Activated CD8-positive, alpha-beta memory T cell treated with anti-CD3 and anti-CD28 coated beads, Interleukin-2, amount 50 U/mL, for 24 hours (primary cell): ENCODE results near the gene TMEM231.

Experiments
- DNase-seq: peaks from one replicate; pipeline ENCODE4 v3.0.0-alpha.2; 2020; ENCODE audit errors: extremely low read depth

Gene TMEM231

DNA sequence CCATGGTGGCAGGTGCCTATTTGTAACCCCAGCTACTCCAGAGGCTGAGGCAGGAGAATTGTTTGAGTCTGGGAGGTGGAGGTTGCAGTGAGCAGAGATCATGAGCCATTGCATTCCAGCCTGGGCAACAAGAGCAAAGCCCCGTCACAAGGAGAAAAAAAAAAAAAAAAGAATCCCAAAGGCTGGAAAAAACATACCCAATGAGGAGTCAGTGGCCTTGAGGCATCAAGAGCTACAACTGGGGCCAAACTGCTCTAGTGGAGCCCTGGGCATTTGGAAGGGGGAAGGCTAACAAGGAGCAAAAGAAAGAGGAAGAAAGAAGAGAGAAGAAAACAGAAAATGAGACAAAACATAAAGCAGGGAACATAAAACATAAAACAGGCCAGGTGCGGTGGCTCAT lies 67.7 kb downstream of the TMEM231 start:
- DNase-seq: no peak
